Keratinocyte (primary cell): ENCODE data around the gene TRIP4. TPM values are rescaled to one million over a fixed set of nuclear protein-coding genes. Genes with fewer than 3 reads are reported as not detected.

Experiments
- DNase-seq: peaks from one replicate; pipeline ENCODE4 v3.0.0-alpha.2; 2011; ENCODE audit warnings: low read depth, missing footprints, low spot score
- FAIRE-seq: peaks from 2 replicates; lab custom pipeline; 2011; peaks lifted over from hg19 to GRCh38; lab: Jason Lieb, UNC
- H2AFZ ChIP-seq: 2 replicates; pipeline ENCODE4 v1.6.0; 2012; ENCODE audit warnings: low read length, control low read depth, inconsistent platforms; ENCODE audit not compliant: control insufficient read depth
- H3K27ac ChIP-seq: 2 replicates; pipeline ENCODE4 v1.5.1; 2011; ENCODE audit warnings: low read length; ENCODE audit not compliant: control insufficient read depth, insufficient read depth
- H3K27me3 ChIP-seq: 3 replicates; pipeline ENCODE4 v1.6.0; 2011; ENCODE audit warnings: low read length; ENCODE audit not compliant: control insufficient read depth, insufficient read depth; ENCODE audit errors: extremely low read depth
- H3K36me3 ChIP-seq, 2 experiments: 2 replicates in 1 of 2; 3 replicates in 1 of 2; pipeline ENCODE4 v1.5.1; 2011; ENCODE audit warnings: low read length in 2 of 2, mild to moderate bottlenecking in 1 of 2; ENCODE audit not compliant: control insufficient read depth in 2 of 2, insufficient read depth in 2 of 2; ENCODE audit errors: extremely low read depth in 1 of 2
- H3K4me1 ChIP-seq: 3 replicates; pipeline ENCODE4 v1.5.1; 2011; ENCODE audit warnings: low read length; ENCODE audit not compliant: control insufficient read depth, insufficient read depth; ENCODE audit errors: extremely low read depth
- H3K4me2 ChIP-seq: 3 replicates; pipeline ENCODE4 v1.6.0; 2011; ENCODE audit warnings: low read depth, low read length; ENCODE audit not compliant: control insufficient read depth, insufficient read depth; ENCODE audit errors: extremely low read depth
- H3K4me3 ChIP-seq, 3 experiments: fragments of 200-600 bp in 1 of 3; sonication (generic) in 1 of 3; 2 replicates in 2 of 3; 3 replicates in 1 of 3; pipeline ENCODE4 v1.5.1; 2011 to 2016; ENCODE audit warnings: low read length in 3 of 3, mild to moderate bottlenecking in 3 of 3, control low read depth in 2 of 3, inconsistent platforms in 1 of 3, low read depth in 1 of 3, mixed read lengths in 1 of 3, mixed run types in 1 of 3, moderate library complexity in 1 of 3; ENCODE audit not compliant: control insufficient read depth in 2 of 3, insufficient read depth in 2 of 3; ENCODE audit errors: extremely low read depth in 1 of 3
- H3K79me2 ChIP-seq: 2 replicates; pipeline ENCODE4 v1.6.0; 2012; ENCODE audit warnings: low read length; ENCODE audit not compliant: control insufficient read depth, insufficient read depth
- H3K9ac ChIP-seq: 3 replicates; pipeline ENCODE4 v1.6.0; 2011; ENCODE audit warnings: low read length; ENCODE audit not compliant: control insufficient read depth, insufficient read depth; ENCODE audit errors: extremely low read depth
- H3K9me1 ChIP-seq: 3 replicates; pipeline ENCODE4 v1.6.0; 2011; ENCODE audit warnings: low read length; ENCODE audit not compliant: control insufficient read depth, insufficient read depth; ENCODE audit errors: extremely low read depth
- H3K9me3 ChIP-seq: 2 replicates; pipeline ENCODE4 v1.5.1; 2012; ENCODE audit warnings: low read depth, low read length; ENCODE audit not compliant: control insufficient read depth
- H4K20me1 ChIP-seq: 3 replicates; pipeline ENCODE4 v1.6.0; 2011; ENCODE audit warnings: low read length; ENCODE audit not compliant: control insufficient read depth, insufficient read depth; ENCODE audit errors: extremely low read depth
- CTCF ChIP-seq, 3 experiments: IDR thresholded peaks in 1 of 3; conservative IDR thresholded peaks in 1 of 3; optimal IDR thresholded peaks in 1 of 3; 2 replicates in 2 of 3; 3 replicates in 1 of 3; pipeline versions ENCODE3 to v1.5.1; 2011; ENCODE audit warnings: low read length in 3 of 3, mild to moderate bottlenecking in 3 of 3, moderate library complexity in 2 of 3, control low read depth in 1 of 3, inconsistent platforms in 1 of 3; ENCODE audit not compliant: insufficient read depth in 2 of 3; ENCODE audit errors: extremely low read depth in 1 of 3
- EZH2 ChIP-seq: IDR thresholded peaks from one replicate; pipeline ENCODE4 v1.6.1; 2012; ENCODE audit warnings: inconsistent platforms, mild to moderate bottlenecking, low read length, moderate library complexity
- dilution Hi-C: fragments of 300-500 bp; cut with MboI; formaldehyde crosslinking; loops from one replicate; pipeline ENCODE4 v1.7.0; 2020; ENCODE audit warnings: low sequenced_read_pairs; ENCODE audit not compliant: extremely low pct_ligation_motif_present
- polyA plus RNA-seq, 5 experiments: library from polyadenylated mRNA; depleted of rRNA in 3 of 5; stranded (reverse) in 3 of 5; stranded (forward) in 1 of 5; unstranded in 1 of 5; fragments of >200 nt; gene quantifications; 1 replicate in 1 of 5; 2 replicates in 3 of 5; 3 replicates in 1 of 5; pipeline versions ENCODE4 v1.2.1 to v1.2.3, GENCODE V29; 2011 to 2012; ENCODE audit warnings: missing spikeins in 2 of 5, low read depth in 1 of 5, low replicate concordance in 1 of 5

Gene TRIP4
- polyA plus RNA-seq, 1 donor (not counting 4 experiments of a cell fraction or from before 2014, with no cell fraction given): 31.5 TPM

- no peak for FAIRE-seq
- no peaks in the 10 kb centered on the region for H3K27me3 ChIP-seq
- H3K27ac ChIP-seq: no peak overlapping the region
- no peak overlapping the region for H3K4me2 ChIP-seq
- TF ChIP-seq CTCF (optimal IDR thresholded peaks at IDR 0.05 in 1 of 3, IDR thresholded peaks at IDR 0.05 in 1 of 3, conservative IDR thresholded peaks at IDR 0.05 in 1 of 3; ENCODE audit: extremely low read depth in 1 of 3, insufficient read depth in 2 of 3, low read length in 3 of 3) (no peak), EZH2 (no peak)
- peaks cover 7% of the 10 kb centered on the region for H3K4me1 ChIP-seq
- H3K9me3 ChIP-seq: no peaks in the 10 kb centered on the region
- no peaks in the 10 kb centered on the region for H3K9me1 ChIP-seq
- DNase-seq: no peak
- H3K4me3 ChIP-seq: no peak overlapping the region
- H4K20me1 ChIP-seq: no peaks in the 10 kb centered on the region
- dilution Hi-C loops: no loop called here
- H3K79me2 ChIP-seq: no peaks in the 10 kb centered on the region
- no peak overlapping the region for H2AFZ ChIP-seq
- no peak overlapping the region for H3K9ac ChIP-seq
- H3K36me3 ChIP-seq: peaks cover 0 to 3% of the 10 kb centered on the region in 2 experiments
Observed at GRCh38 chr15:64455961-64456371, 68.3 kb downstream of the TRIP4 start.

- no peak for TF ChIP-seq CTCF (optimal IDR thresholded peaks at IDR 0.05 in 1 of 3, IDR thresholded peaks at IDR 0.05 in 1 of 3, conservative IDR thresholded peaks at IDR 0.05 in 1 of 3; ENCODE audit: extremely low read depth in 1 of 3, insufficient read depth in 2 of 3, low read length in 3 of 3)
- no peak for TF ChIP-seq EZH2
- peaks cover 2% of the 10 kb centered on the region for H4K20me1 ChIP-seq
- no peak overlapping the region for H3K4me2 ChIP-seq
- DNase-seq (no peak), FAIRE-seq (no peak)
- no peak overlapping the region for H3K27ac ChIP-seq
- peaks cover 9% of the 10 kb centered on the region for H3K4me1 ChIP-seq
- peaks cover 6% of the 10 kb centered on the region for H3K79me2 ChIP-seq
- no peaks in the 10 kb centered on the region for H3K27me3 ChIP-seq
- H3K36me3 ChIP-seq: peaks cover 0 to 3% of the 10 kb centered on the region in 2 experiments
- dilution Hi-C loops: no loop called here
- no peak overlapping the region for H2AFZ ChIP-seq
- H3K9ac ChIP-seq: no peak overlapping the region
- H3K4me3 ChIP-seq: no peak overlapping the region
- no peaks in the 10 kb centered on the region for H3K9me1 ChIP-seq
- H3K9me3 ChIP-seq: no peaks in the 10 kb centered on the region
Observed at GRCh38 chr15:64456634-64457108, 69.0 kb downstream of the TRIP4 start.
